Skin epidermis (tissue), 12 donors: ENCODE results near the gene FGR.
A peak's percentile ranks its signal among the peaks of the same experiment; 100 is the strongest.

Experiments used
- H3K27ac ChIP-seq, 21 experiments: fragments of 200-600 bp; sonication (generic) in 11 of 21; one replicate each; pipeline ENCODE4 v1.5.0; 2020; ENCODE audit warnings: mild to moderate bottlenecking in 3 of 21, inconsistent platforms in 2 of 21, moderate library complexity in 2 of 21
- H3K4me3 ChIP-seq, 7 experiments: fragments of 200-600 bp; sonication (generic) in 2 of 7; one replicate each; pipeline ENCODE4 v1.5.0; 2020; ENCODE audit warnings: inconsistent platforms in 2 of 7, mild to moderate bottlenecking in 2 of 7, moderate library complexity in 1 of 7

Gene FGR

DNA sequence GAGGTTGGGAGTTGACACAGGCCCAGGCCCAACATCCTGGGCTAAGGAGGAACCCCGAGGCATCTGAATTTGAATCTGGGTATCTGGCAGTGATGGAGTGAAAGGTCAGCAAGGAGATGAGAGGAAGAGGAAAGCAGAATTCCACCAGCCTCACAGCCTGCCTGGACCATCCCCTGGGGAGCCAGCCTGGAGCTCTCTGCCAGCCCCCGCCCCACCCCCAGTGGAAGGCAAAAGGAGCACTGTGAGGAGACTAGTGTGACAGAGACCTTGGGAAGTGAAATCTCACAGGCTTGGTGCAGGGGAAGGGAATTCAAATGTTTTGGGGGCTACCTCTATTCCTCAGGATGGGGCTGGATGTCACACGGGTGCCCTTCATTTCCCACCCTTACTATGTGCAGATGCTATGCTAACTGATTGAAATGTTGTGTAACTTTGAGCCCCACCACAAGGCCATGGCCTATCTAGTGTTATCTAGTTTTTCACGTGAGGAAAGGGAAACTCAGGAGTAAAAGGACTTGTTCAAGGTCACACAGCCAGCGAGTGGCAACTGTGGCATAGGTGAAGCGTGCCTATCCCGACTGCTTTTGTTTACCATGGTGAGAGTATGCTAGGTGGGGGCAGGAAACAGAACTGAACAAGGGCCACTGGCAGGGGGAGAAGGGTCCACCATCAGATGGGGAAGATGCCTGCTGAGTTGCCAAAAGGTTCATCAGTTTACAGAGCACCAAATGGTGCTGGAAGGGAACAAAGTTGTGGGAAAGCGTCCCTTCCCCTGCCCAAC is 60.8 kb downstream of the FGR start:
- H3K4me3 ChIP-seq = no peak overlapping the region
- peak overlapping the region in 14 of 21 experiments; percentile 5 to 89 (median 71) for H3K27ac ChIP-seq

- H3K27ac ChIP-seq = peak overlapping the region in 11 of 21 experiments; percentile 9 to 88 (median 68)
- no peak overlapping the region for H3K4me3 ChIP-seq
Observed at GRCh38 chr1:27572679-27573426, 62.1 kb downstream of the FGR start.

DNA sequence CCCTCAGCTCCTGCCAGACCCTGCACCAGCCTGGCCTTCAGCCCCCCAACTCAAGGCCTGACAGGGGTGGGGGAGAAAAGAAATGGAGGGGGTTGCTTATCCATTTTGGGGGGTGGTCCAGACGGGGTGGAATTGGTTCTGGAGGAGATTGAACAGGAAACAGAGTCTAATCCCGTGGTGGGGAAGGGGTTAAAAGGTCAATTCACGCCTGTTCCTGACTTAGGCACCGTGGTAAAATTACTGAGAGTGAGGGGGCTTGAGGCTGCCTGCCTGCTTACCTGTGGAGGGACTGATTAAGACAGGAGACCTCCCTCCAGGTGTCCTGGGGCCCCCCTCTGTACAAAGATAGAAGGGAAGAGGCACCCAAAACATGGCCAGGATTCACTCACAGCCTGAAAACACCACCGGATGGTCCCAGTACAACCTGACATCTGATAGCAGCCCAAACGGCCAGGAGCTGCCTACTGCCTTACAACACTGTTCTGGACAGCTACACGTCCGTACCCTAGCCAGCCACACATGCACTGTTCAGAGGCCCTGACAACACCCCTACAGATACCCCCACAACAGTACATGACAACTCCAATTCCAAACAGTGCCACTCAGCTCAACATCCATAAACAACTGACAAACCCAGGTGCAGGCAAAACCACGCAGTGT is 62.8 kb downstream of the FGR start:
- H3K27ac ChIP-seq = peak overlapping the region in 12 of 21 experiments; percentile 23 to 88 (median 70)
- no peak overlapping the region for H3K4me3 ChIP-seq

GRCh38 chr1:27571439-27572018 is 63.5 kb downstream of the FGR start:
- no peak overlapping the region for H3K4me3 ChIP-seq
- peak overlapping the region in 14 of 21 experiments; percentile 23 to 88 (median 66) for H3K27ac ChIP-seq

DNA sequence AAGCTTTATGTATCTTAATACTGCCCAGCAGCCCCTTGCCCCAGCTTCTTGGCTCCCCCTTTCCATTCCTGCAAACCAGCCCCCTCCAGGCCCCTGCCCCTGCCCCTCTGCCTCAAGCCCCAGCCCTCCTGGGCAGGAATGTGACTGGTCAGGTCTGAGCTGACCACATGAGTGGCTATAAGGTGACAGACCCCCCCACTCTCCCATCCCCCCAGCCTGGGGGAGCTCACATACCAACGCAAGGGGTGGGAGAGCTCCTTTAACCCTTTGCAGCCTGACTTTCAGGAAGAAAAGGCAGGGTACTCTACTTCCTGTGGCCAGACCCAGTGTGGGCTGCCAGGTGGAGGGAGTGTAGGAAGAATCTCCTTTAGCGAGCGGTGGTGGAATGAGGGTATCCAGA is 64.2 kb downstream of the FGR start:
- H3K27ac ChIP-seq = peak overlapping the region in 12 of 21 experiments; percentile 30 to 88 (median 66)
- no peak overlapping the region for H3K4me3 ChIP-seq

- peak overlapping the region in 12 of 21 experiments; percentile 30 to 88 (median 74) for H3K27ac ChIP-seq
- no peak overlapping the region for H3K4me3 ChIP-seq
Observed at GRCh38 chr1:27570356-27570755, 64.6 kb downstream of the FGR start.

DNA sequence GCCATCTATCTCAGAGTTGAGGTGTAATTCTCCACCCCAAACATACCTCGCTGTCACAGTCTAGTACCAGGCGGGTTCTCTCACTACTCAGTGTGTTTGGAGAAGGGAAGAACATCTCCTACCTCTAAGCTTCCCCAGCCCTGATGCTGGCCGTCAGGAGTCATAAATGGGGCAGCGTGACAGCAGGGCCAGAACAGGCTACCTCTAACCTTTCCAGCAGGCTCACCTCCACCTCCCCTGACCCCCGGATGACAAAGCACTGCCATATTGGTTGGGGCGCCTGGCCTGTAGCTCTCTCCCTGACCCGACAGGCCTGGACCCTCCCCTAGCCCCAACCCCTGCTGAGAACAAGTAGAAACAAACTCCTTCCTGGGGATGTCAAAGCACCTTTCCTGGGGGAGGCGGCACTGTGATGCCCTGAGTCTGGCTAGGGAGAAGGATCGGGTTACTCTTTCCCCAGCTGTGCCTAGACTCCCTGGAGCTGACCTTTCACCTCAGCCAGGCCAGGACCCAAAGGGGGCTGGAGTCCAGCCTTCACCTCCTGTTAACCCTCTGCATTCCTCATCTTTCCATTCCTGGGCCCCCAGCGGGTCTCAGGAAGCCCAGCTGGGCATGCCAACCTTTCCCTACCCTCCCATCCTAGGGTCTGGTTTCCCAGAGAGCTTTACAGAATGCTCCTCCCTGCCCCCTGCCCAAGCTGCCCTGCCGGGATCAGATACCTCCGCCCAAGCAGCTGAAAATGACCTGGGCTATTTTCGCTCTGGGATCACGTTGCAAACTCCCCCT is 65.3 kb downstream of the FGR start:
- no peak overlapping the region for H3K4me3 ChIP-seq
- peak overlapping the region in 18 of 21 experiments; percentile 17 to 88 (median 68) for H3K27ac ChIP-seq

- Histone ChIP-seq H3K4me3 (peak overlapping the region in 6 of 7 experiments; percentile 14 to 38 (median 29)), H3K27ac (peak overlapping the region in 18 of 21 experiments; percentile 17 to 88 (median 68))
Observed at GRCh38 chr1:27569088-27569460, 65.9 kb downstream of the FGR start.

DNA sequence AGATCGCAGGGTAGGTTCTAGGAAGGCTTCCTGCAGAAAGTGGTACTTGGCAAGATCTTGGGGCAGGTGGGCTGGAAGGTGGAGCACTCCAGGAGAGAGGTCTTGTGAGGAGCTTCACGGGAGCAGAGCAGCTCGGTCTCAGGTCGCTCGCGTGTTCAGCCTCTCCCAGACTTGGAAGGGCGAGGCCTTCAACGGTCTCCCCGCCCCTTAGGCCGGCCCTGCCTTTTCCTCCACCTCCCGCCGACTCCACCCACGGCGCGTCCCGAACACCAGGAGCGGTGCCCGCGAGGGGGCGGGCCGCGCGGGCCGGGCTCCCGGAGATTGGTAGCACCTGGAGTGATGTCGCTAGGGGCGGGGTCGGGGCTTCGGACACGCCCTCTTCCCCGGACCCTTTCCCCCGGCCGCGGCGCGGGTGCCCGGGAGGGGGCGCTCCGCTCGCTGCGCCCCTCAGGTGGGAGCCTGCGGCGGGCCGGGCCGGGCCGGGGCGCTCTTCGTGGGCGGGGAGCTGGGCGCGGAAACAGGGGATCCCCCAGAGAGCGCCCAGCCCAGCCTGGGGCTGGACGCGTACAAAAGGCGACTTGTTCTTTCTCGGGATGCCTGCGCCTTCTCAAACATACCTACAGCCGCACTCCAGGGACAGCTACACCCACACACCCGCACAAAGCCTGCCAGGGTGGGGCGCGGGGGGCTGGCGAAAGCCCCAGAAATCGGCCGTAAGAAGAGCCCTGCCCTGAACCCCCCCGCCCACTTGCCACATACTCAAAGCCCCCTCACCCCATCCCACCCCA is 66.5 kb downstream of the FGR start:
- Histone ChIP-seq H3K27ac (peak overlapping the region in 19 of 21 experiments; percentile 17 to 88 (median 67)), H3K4me3 (peak overlapping the region in 6 of 7 experiments; percentile 14 to 38 (median 29))

DNA sequence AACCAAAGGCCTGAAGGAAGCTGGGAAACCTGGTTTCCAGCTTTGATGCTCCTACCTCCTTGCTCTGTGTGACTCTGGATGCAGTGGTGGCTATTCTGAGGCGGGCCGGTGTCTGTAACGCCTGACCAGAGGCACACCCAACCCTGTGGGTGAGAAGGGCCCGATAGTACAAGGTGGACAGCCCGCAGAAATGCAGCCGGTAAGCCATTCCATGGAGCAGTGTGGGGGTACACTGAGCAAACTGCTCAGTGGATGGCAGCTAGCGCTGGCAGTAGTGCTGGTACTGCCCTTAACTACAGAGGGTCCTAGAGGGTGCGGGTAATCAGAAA is 67.0 kb downstream of the FGR start:
- H3K27ac ChIP-seq = peak overlapping the region in 16 of 21 experiments; percentile 16 to 85 (median 71)
- peak overlapping the region in 3 of 7 experiments; percentile 27 to 38 (median 32) for H3K4me3 ChIP-seq

DNA sequence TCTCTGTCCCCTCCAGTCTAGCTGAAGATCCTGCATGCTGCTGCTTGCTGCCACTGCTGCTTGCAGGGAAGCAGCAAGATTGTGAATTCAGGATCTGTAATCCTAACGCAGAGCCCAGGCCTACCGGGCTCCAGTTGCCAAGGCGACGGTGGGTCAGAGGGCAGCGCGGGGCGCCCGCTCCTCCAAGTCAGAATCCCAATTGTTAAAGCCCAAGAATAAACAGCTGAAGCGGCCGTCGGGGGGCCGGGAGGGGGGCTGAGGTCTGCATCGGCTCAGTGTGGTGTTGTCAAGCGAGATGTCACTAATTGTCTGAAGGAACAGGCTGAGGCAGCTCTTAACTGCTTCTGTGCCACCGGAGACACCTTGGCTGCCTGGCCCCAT is 67.8 kb downstream of the FGR start:
- no peak overlapping the region for H3K4me3 ChIP-seq
- peak overlapping the region in 11 of 21 experiments; percentile 18 to 85 (median 73) for H3K27ac ChIP-seq

GRCh38 chr1:27566462-27567145 is 68.4 kb downstream of the FGR start:
- Histone ChIP-seq H3K27ac (peak overlapping the region in 10 of 21 experiments; percentile 18 to 85 (median 73)), H3K4me3 (no peak overlapping the region)

- Histone ChIP-seq H3K27ac (peak overlapping the region in 16 of 21 experiments; percentile 6 to 90 (median 68)), H3K4me3 (no peak overlapping the region)
Observed at GRCh38 chr1:27564710-27565649, 70.0 kb downstream of the FGR start.

DNA sequence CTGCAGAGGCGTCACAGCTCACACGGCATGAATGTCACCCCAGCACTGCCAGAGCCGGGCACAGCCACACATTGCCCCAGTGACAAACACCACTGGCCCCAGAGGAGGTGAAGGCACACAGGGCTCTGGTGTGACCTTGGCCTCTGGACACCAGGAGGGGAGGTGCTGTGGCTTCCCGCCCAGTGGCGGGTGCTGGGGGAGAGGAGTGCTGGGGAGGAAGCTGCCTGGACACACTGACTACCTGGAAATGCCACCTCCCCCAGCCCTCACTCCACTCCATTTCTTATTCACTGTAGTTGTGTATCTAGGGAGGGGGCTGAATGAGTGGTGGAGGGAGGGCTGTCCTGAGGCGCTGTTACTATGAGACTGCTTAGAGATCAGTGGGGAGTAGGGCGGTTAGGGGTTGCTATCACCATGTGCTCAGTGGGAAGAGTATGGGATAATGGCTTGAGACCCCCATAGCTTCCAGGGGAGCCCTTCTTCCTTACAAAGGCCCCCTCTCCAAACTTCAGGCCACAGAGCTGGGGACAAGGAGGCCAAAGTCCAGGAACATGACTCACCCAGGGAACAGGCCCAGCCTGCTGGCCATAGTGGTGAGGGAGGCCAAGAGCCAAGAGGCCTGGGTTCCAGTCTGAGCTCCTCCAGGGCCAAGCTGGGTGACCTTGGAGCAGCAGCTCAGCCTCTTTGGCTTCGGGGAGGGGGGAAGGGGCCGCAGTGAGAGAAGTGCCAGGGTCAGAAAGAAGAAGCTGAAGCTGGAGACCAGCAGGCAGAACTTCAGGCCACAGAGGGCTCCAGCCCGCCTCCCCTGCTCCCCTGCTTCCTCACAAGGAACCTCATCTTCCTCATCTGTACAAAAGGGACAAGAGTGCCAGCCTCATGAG is 71.2 kb downstream of the FGR start:
- no peak overlapping the region for H3K4me3 ChIP-seq

GRCh38 chr1:27563341-27563590 is 71.7 kb downstream of the FGR start:
- Histone ChIP-seq H3K27ac (peak overlapping the region in 13 of 21 experiments; percentile 33 to 90 (median 72)), H3K4me3 (no peak overlapping the region)

More for the DNA sequence above, 71.2 kb downstream of the FGR start:
- H3K27ac ChIP-seq = peak overlapping the region in 17 of 21 experiments; percentile 4 to 90 (median 66)
